ENCODE measurements around the gene NXF1.

The NXF1 gene

GRCh38 chr11:62787005-62787759 is 18.1 kb downstream of the NXF1 start, which contains the start of gene TMEM179B:
TMEM179B (plus strand) TSS chr11:62787402; CDS start chr11:62787432, 30 bp downstream.
- Histone ChIP-seq H3K27me3 (no peaks in the 10 kb centered on the region), H3K4me3 (ENCODE audit: low read depth in 1 of 2, low read length in 1 of 2) (peak within 1 kb of the TSS; percentile 86 to 90), H3K36me3 (peaks cover 16% of the 10 kb centered on the region), H3K27ac (peak within 1 kb of the TSS; percentile 91), H3K9me3 (no peaks in the 10 kb centered on the region), H3K4me1 (ENCODE audit: control insufficient read depth in 1 of 2, insufficient read depth in 1 of 2, low read depth in 1 of 2, low read length in 1 of 2) (peaks cover 42 to 49% of the 10 kb centered on the region in 2 experiments)
- TF ChIP-seq CTCF (IDR thresholded peaks at IDR 0.05) = peak; percentile 67

- Histone ChIP-seq H3K9me3 (no peaks in the 10 kb centered on the region), H3K27me3 (no peaks in the 10 kb centered on the region), H3K36me3 (peaks cover 13% of the 10 kb centered on the region), H3K27ac (peak overlapping the region; percentile 91), H3K4me3 (ENCODE audit: low read depth in 1 of 2, low read length in 1 of 2) (peak overlapping the region; percentile 86 to 90), H3K4me1 (ENCODE audit: control insufficient read depth in 1 of 2, insufficient read depth in 1 of 2, low read depth in 1 of 2, low read length in 1 of 2) (peaks cover 34 to 42% of the 10 kb centered on the region in 2 experiments)
- TF ChIP-seq CTCF (IDR thresholded peaks at IDR 0.05) = peak; percentile 96
Observed at GRCh38 chr11:62786318-62787004, 18.8 kb downstream of the NXF1 start.

- Histone ChIP-seq H3K4me3 (ENCODE audit: low read depth in 1 of 2, low read length in 1 of 2) (no peak overlapping the region), H3K27ac (no peak overlapping the region), H3K9me3 (no peaks in the 10 kb centered on the region), H3K4me1 (ENCODE audit: control insufficient read depth in 1 of 2, insufficient read depth in 1 of 2, low read depth in 1 of 2, low read length in 1 of 2) (peaks cover 12 to 14% of the 10 kb centered on the region in 2 experiments), H3K36me3 (peaks cover 4% of the 10 kb centered on the region), H3K27me3 (no peaks in the 10 kb centered on the region)
- no peak for TF ChIP-seq CTCF (IDR thresholded peaks at IDR 0.05)
Observed at GRCh38 chr11:62782753-62783152, 22.5 kb downstream of the NXF1 start.

- no peak overlapping the region for H3K4me3 ChIP-seq (ENCODE audit: low read depth in 1 of 2, low read length in 1 of 2)
- no peak for TF ChIP-seq CTCF (IDR thresholded peaks at IDR 0.05)
- peaks cover 11 to 13% of the 10 kb centered on the region in 2 experiments for H3K4me1 ChIP-seq (ENCODE audit: control insufficient read depth in 1 of 2, insufficient read depth in 1 of 2, low read depth in 1 of 2, low read length in 1 of 2)
- no peaks in the 10 kb centered on the region for H3K9me3 ChIP-seq
- no peak overlapping the region for H3K27ac ChIP-seq
- peaks cover 4% of the 10 kb centered on the region for H3K36me3 ChIP-seq
- no peaks in the 10 kb centered on the region for H3K27me3 ChIP-seq
Observed at GRCh38 chr11:62778441-62778840, 26.8 kb downstream of the NXF1 start.

- H3K27me3 ChIP-seq = no peaks in the 10 kb centered on the region
- peaks cover 11 to 13% of the 10 kb centered on the region in 2 experiments for H3K4me1 ChIP-seq (ENCODE audit: control insufficient read depth in 1 of 2, insufficient read depth in 1 of 2, low read depth in 1 of 2, low read length in 1 of 2)
- no peak overlapping the region for H3K27ac ChIP-seq
- no peaks in the 10 kb centered on the region for H3K9me3 ChIP-seq
- H3K36me3 ChIP-seq = peaks cover 4% of the 10 kb centered on the region
- TF ChIP-seq CTCF (IDR thresholded peaks at IDR 0.05) = no peak
- no peak overlapping the region for H3K4me3 ChIP-seq (ENCODE audit: low read depth in 1 of 2, low read length in 1 of 2)
Observed at GRCh38 chr11:62777389-62777788, 27.9 kb downstream of the NXF1 start.

All from neutrophil (primary cell).